Thyroid gland (tissue), 4 donors: ENCODE results near the gene CSTPP1. TPM values are rescaled to one million over a fixed set of nuclear protein-coding genes. Genes with fewer than 3 reads are reported as not detected.
A peak's percentile ranks its signal among the peaks of the same experiment; 100 is the strongest.

Experiments used
- DNase-seq, 2 donors: peaks; one replicate each; pipeline ENCODE4 v3.0.0-alpha.2; 2019
- H3K27ac ChIP-seq, 3 donors: fragments of 200-600 bp; sonication (generic); 1 replicate in 2 of 3; 2 replicates in 1 of 3; pipeline ENCODE4 v1.5.1; 2016 to 2019; ENCODE audit warnings: mild to moderate bottlenecking in 1 of 3, moderate library complexity in 1 of 3
- H3K27me3 ChIP-seq: fragments of 200-600 bp; sonication (generic); one replicate; pipeline ENCODE4 v1.5.1; 2019
- H3K36me3 ChIP-seq, 2 donors: fragments of 200-600 bp; sonication (generic); one replicate each; pipeline ENCODE4 v1.5.1; 2016 to 2019
- H3K4me1 ChIP-seq, 2 donors: fragments of 200-600 bp; sonication (generic); one replicate each; pipeline ENCODE4 v1.5.1; 2017 to 2019
- H3K4me3 ChIP-seq, 3 donors: fragments of 200-600 bp; sonication (generic); replicated peaks in 1 of 3; 1 replicate in 2 of 3; 2 replicates in 1 of 3; pipeline ENCODE4 v1.5.1; 2016; ENCODE audit warnings: mild to moderate bottlenecking in 1 of 3
- H3K9me3 ChIP-seq: fragments of 200-600 bp; sonication (generic); one replicate; pipeline ENCODE4 v1.5.1; 2017
- POLR2A ChIP-seq, 2 donors: fragments of 450-650 bp; IDR thresholded peaks; one replicate each; pipeline ENCODE4 v1.6.1; 2017; ENCODE audit warnings: antibody characterized with exemption in 2 of 2, mild to moderate bottlenecking in 2 of 2, moderate library complexity in 1 of 2
- WGBS, 2 donors: methylation state at CpG; one replicate each; pipeline ENCODE4 v1.1.5; 2017; 5-methylcytosine and 5-hydroxymethylcytosine counted together
- intact Hi-C: fragments of 100-400 bp; cut with DNase I; formaldehyde crosslinking; loops from one replicate; pipeline ENCODE4 v1.15.1; 2023
- total RNA-seq, 4 donors: library from RNA; depleted of rRNA; stranded (reverse); fragments of >200 nt; gene quantifications; one replicate each; pipeline ENCODE4 v1.2.3, GENCODE V29; 2016
- TF ChIP-seq, protein P1 (sequence below), 6 experiments: fragments of 200-600 bp in 3 of 6; fragments of 450-650 bp in 3 of 6; sonication (generic) in 3 of 6; IDR thresholded peaks; one replicate each; pipeline ENCODE4 v1.5.1; 2016 to 2019; ENCODE audit warnings: antibody characterized with exemption in 6 of 6, mild to moderate bottlenecking in 2 of 6, inconsistent platforms in 1 of 6, moderate library complexity in 1 of 6

Gene CSTPP1
- total RNA-seq, 4 donors from 2014 or later: 29.4 to 65.8 (median 45.7) TPM

- Histone ChIP-seq H3K9me3 (no peaks in the 10 kb centered on the region), H3K27ac (peak overlapping the region in 2 of 3 donors; percentile 61), H3K27me3 (no peaks in the 10 kb centered on the region), H3K4me3 (no peak overlapping the region), H3K36me3 (no peaks in the 10 kb centered on the region), H3K4me1 (peaks cover 14 to 37% of the 10 kb centered on the region in 2 donors)
- DNase-seq: no peak
- WGBS, 2 donors: 68 to 74% methylated on average over 7 of the region's 7 CpGs
- intact Hi-C loops: no loop called here
- no peak for TF ChIP-seq POLR2A (IDR thresholded peaks at IDR 0.05)
- TF ChIP-seq, protein P1, sequence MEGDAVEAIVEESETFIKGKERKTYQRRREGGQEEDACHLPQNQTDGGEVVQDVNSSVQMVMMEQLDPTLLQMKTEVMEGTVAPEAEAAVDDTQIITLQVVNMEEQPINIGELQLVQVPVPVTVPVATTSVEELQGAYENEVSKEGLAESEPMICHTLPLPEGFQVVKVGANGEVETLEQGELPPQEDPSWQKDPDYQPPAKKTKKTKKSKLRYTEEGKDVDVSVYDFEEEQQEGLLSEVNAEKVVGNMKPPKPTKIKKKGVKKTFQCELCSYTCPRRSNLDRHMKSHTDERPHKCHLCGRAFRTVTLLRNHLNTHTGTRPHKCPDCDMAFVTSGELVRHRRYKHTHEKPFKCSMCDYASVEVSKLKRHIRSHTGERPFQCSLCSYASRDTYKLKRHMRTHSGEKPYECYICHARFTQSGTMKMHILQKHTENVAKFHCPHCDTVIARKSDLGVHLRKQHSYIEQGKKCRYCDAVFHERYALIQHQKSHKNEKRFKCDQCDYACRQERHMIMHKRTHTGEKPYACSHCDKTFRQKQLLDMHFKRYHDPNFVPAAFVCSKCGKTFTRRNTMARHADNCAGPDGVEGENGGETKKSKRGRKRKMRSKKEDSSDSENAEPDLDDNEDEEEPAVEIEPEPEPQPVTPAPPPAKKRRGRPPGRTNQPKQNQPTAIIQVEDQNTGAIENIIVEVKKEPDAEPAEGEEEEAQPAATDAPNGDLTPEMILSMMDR (IDR thresholded peaks at IDR 0.05): no peak
Measured at GRCh38 chr11:46914910-46915309, 21.7 kb upstream of the CSTPP1 start.

- no peaks in the 10 kb centered on the region for H3K27me3 ChIP-seq
- 16 to 19% methylated on average over 23 to 24 of the region's 24 CpGs for WGBS, 2 donors
- intact Hi-C loops: no loop called here
- H3K4me3 ChIP-seq: peak overlapping the region; percentile 25 to 68 (median 52)
- H3K9me3 ChIP-seq: no peaks in the 10 kb centered on the region
- TF ChIP-seq, protein P1 (IDR thresholded peaks at IDR 0.05): peak in 1 of 6 experiments; percentile 21
- peak in 1 of 2 donors; percentile 55 for TF ChIP-seq POLR2A (IDR thresholded peaks at IDR 0.05)
- peak overlapping the region in 2 of 3 donors; percentile 10 to 36 for H3K27ac ChIP-seq
- DNase-seq: peak; percentile 60 to 73
- no peaks in the 10 kb centered on the region for H3K36me3 ChIP-seq
- peaks cover 30 to 53% of the 10 kb centered on the region in 2 donors for H3K4me1 ChIP-seq
Measured at GRCh38 chr11:46916286-46917108, 20.1 kb upstream of the CSTPP1 start.

DNA sequence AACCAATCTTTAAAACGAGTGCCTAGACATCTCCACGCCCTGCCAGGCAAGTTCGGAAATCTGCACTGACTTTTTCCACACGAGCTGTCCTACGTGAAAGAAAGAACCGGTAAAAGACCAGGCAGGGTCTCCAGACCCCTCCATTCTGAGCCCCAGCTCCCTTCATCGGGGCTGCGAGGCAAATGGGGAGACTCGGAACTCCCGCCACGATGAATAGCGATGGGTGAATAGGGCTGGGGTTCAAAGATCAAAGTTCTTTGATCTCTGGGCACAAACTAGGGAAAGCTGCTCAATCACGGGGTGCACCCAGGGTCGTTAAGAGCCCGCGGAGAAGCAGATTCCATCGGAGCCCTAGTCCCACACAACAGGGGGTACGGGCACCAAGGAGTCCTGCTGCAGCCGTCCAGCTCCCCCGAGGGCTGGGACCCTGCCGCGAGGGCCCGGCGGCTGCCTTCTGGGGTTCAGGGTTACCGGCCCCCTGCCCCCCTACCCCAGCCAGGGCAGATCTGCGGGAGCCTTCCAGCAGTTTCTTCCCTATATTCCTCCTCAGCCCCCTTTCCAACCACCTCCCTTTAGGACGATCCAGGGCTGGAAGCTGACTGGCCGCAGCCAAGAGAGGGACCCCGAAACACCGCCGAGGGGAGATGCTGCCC, 19.3 kb upstream of the CSTPP1 start:
- Histone ChIP-seq H3K27ac (peak overlapping the region in 2 of 3 donors; percentile 10 to 36), H3K27me3 (no peaks in the 10 kb centered on the region), H3K4me3 (peak overlapping the region; percentile 25 to 68 (median 52)), H3K4me1 (peaks cover 31 to 55% of the 10 kb centered on the region in 2 donors), H3K9me3 (no peaks in the 10 kb centered on the region), H3K36me3 (no peaks in the 10 kb centered on the region)
- 1% methylated on average over 19 to 23 of the region's 31 CpGs for WGBS, 2 donors
- no peak for TF ChIP-seq POLR2A (IDR thresholded peaks at IDR 0.05)
- TF ChIP-seq, protein P1 (IDR thresholded peaks at IDR 0.05): no peak
- intact Hi-C loops: no loop called here
- DNase-seq: no peak

DNA sequence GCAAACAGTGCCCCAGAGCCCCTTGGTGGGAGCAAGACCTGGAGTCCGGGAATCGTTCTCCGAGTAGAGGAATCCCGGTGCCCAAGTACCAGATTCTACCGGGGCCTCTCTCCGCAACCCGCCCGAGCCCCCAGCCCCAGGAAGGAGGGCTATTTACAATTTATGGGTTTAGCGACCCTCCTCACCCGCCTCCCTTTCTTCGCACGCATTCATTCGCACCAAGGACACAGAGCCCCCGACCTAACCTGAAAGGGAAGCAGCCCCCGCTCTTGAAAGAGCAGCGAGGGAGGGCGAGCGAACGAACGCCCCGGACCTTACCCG, 18.8 kb upstream of the CSTPP1 start:
- no peak for DNase-seq
- WGBS, 2 donors: 3% methylated on average over 8 to 11 of the region's 22 CpGs
- H3K36me3 ChIP-seq: no peaks in the 10 kb centered on the region
- H3K4me3 ChIP-seq: peak overlapping the region; percentile 25 to 68 (median 52)
- TF ChIP-seq, protein P1 (IDR thresholded peaks at IDR 0.05): no peak
- TF ChIP-seq POLR2A (IDR thresholded peaks at IDR 0.05): no peak
- intact Hi-C loops: no loop called here
- H3K4me1 ChIP-seq: peaks cover 31 to 54% of the 10 kb centered on the region in 2 donors
- H3K9me3 ChIP-seq: no peaks in the 10 kb centered on the region
- no peaks in the 10 kb centered on the region for H3K27me3 ChIP-seq
- peak overlapping the region in 1 of 3 donors; percentile 10 for H3K27ac ChIP-seq
